ENCODE results near the gene DMD.
"Not testable (repeated sequence)": the region's sequence is repeated elsewhere in the genome, so short reads cannot be mapped to it uniquely, and the experiment has no call there.

DMD gene

GRCh38 chrX:33211356-33212260 lies at the start of gene DMD:
DMD (minus strand) TSS chrX:33211549; CDS start chrX:33211312, 237 bp downstream.
- no peak for DNase-seq (ENCODE audit: low read depth in 1 of 2, low spot score in 1 of 2)

GRCh38 chrX:33252306-33252825 lies 41.0 kb upstream of the DMD start:
- no peak for DNase-seq (ENCODE audit: low read depth in 1 of 2, low spot score in 1 of 2)

- DNase-seq (ENCODE audit: low read depth in 1 of 2, low spot score in 1 of 2) = no peak
Measured at GRCh38 chrX:33218819-33219218, 7.5 kb upstream of the DMD start.

- no peak for DNase-seq (ENCODE audit: low read depth in 1 of 2, low spot score in 1 of 2)
Measured at GRCh38 chrX:33210156-33210555, 1.2 kb downstream of the DMD start.

GRCh38 chrX:33207056-33207455 lies 4.3 kb downstream of the DMD start:
- DNase-seq (ENCODE audit: low read depth in 1 of 2, low spot score in 1 of 2) = no peak

- DNase-seq (ENCODE audit: low read depth in 1 of 2, low spot score in 1 of 2) = no peak
Measured at GRCh38 chrX:33205321-33205720, 6.0 kb downstream of the DMD start.

GRCh38 chrX:33204889-33205288 lies 6.5 kb downstream of the DMD start:
- DNase-seq (ENCODE audit: low read depth in 1 of 2, low spot score in 1 of 2) = no peak

GRCh38 chrX:33198561-33199279 lies 12.6 kb downstream of the DMD start:
- DNase-seq (ENCODE audit: low read depth in 1 of 2, low spot score in 1 of 2) = no peak

- no peak for DNase-seq (ENCODE audit: low read depth in 1 of 2, low spot score in 1 of 2)
Measured at GRCh38 chrX:33195698-33196097, 15.7 kb downstream of the DMD start.

GRCh38 chrX:33194876-33195433 lies 16.4 kb downstream of the DMD start:
- no peak for DNase-seq (ENCODE audit: low read depth in 1 of 2, low spot score in 1 of 2)

- no peak for DNase-seq (ENCODE audit: low read depth in 1 of 2, low spot score in 1 of 2)
Measured at GRCh38 chrX:33194289-33194688, 17.1 kb downstream of the DMD start.

GRCh38 chrX:33190016-33190415 lies 21.3 kb downstream of the DMD start:
- no peak for DNase-seq (ENCODE audit: low read depth in 1 of 2, low spot score in 1 of 2)

GRCh38 chrX:33188881-33189280 lies 22.5 kb downstream of the DMD start:
- DNase-seq (ENCODE audit: low read depth in 1 of 2, low spot score in 1 of 2) = no peak

- DNase-seq (ENCODE audit: low read depth in 1 of 2, low spot score in 1 of 2) = no peak
Measured at GRCh38 chrX:33188286-33188685, 23.1 kb downstream of the DMD start.

- not testable (repeated sequence) for DNase-seq (ENCODE audit: low read depth in 1 of 2, low spot score in 1 of 2)
Measured at GRCh38 chrX:33184803-33185202, 26.5 kb downstream of the DMD start.

GRCh38 chrX:33183361-33183760 lies 28.0 kb downstream of the DMD start:
- no peak for DNase-seq (ENCODE audit: low read depth in 1 of 2, low spot score in 1 of 2)

- no peak for DNase-seq (ENCODE audit: low read depth in 1 of 2, low spot score in 1 of 2)
Measured at GRCh38 chrX:33178690-33179089, 32.7 kb downstream of the DMD start.

GRCh38 chrX:33178218-33178617 lies 33.1 kb downstream of the DMD start:
- DNase-seq (ENCODE audit: low read depth in 1 of 2, low spot score in 1 of 2) = no peak

GRCh38 chrX:33175201-33175600 lies 36.1 kb downstream of the DMD start:
- DNase-seq (ENCODE audit: low read depth in 1 of 2, low spot score in 1 of 2) = no peak

GRCh38 chrX:33171041-33171440 lies 40.3 kb downstream of the DMD start:
- DNase-seq (ENCODE audit: low read depth in 1 of 2, low spot score in 1 of 2) = no peak

GRCh38 chrX:33161829-33162228 lies 49.5 kb downstream of the DMD start:
- DNase-seq (ENCODE audit: low read depth in 1 of 2, low spot score in 1 of 2) = no peak

- DNase-seq (ENCODE audit: low read depth in 1 of 2, low spot score in 1 of 2) = no peak
Measured at GRCh38 chrX:33160273-33160672, 51.1 kb downstream of the DMD start.

Measured in stimulated activated CD4-positive, alpha-beta T cell treated with anti-CD3 and anti-CD28 coated beads, Interleukin-15, amount 100 ng/mL, for 1 hour (primary cell).